HepG2 (cell line): Measurements from ENCODE around the gene STK40. TPM values are rescaled to one million over a fixed set of nuclear protein-coding genes. Genes with fewer than 3 reads are reported as not detected.
A peak's percentile ranks its signal among the peaks of the same experiment; 100 is the strongest.

Experiments used
- CHCHD3 ChIP-seq: sonication (generic); formaldehyde crosslinking; IDR thresholded peaks from 2 replicates; pipeline ENCODE4 v1.8.0; 2022; ENCODE audit warnings: mild to moderate bottlenecking, missing genetic modification reagents, moderate library complexity
- IRX3 ChIP-seq: sonication (generic); formaldehyde crosslinking; IDR thresholded peaks from 2 replicates; pipeline ENCODE4 v1.8.1; 2023; ENCODE audit warnings: mild to moderate bottlenecking, low read depth, missing genetic modification reagents, borderline replicate concordance
- RBFOX2 ChIP-seq: fragments of 200-400 bp; formaldehyde crosslinking; IDR thresholded peaks from 2 replicates; pipeline ENCODE4 v1.6.1; 2017; ENCODE audit warnings: low read depth, mild to moderate bottlenecking, low read length
- SAP130 ChIP-seq: IDR thresholded peaks from 2 replicates; pipeline ENCODE4 v1.6.1; 2016; ENCODE audit warnings: low read depth
- THAP8 ChIP-seq: sonication (generic); formaldehyde crosslinking; IDR thresholded peaks from 2 replicates; pipeline ENCODE4 v1.5.1; 2020; ENCODE audit warnings: missing genetic modification reagents, mild to moderate bottlenecking, borderline replicate concordance
- TOPORS ChIP-seq: sonication (generic); formaldehyde crosslinking; IDR thresholded peaks from 2 replicates; pipeline ENCODE4 v1.8.0; 2023; ENCODE audit warnings: mild to moderate bottlenecking, missing genetic modification reagents
- ZBTB33 ChIP-seq: sonication (generic); formaldehyde crosslinking; IDR thresholded peaks from 2 replicates; pipeline ENCODE4 v1.4.0; 2020; ENCODE audit warnings: missing genetic modification reagents
- ZBTB40 ChIP-seq, 2 experiments: fragments of 450-650 bp in 1 of 2; sonication (generic) in 1 of 2; formaldehyde crosslinking in 1 of 2; IDR thresholded peaks; 2 replicates each; pipeline versions ENCODE4 v1.6.1 to v1.8.0; 2016 to 2022; ENCODE audit warnings: antibody characterized with exemption in 1 of 2, mild to moderate bottlenecking in 1 of 2, missing genetic modification reagents in 1 of 2
- ZFP41 ChIP-seq: sonication (generic); formaldehyde crosslinking; IDR thresholded peaks from 2 replicates; pipeline ENCODE4 v1.4.0; 2020; ENCODE audit warnings: mild to moderate bottlenecking, missing genetic modification reagents, borderline replicate concordance
- ZNF530 ChIP-seq: sonication (generic); formaldehyde crosslinking; IDR thresholded peaks from 2 replicates; pipeline ENCODE4 v1.5.0; 2020; ENCODE audit warnings: low read depth, mild to moderate bottlenecking, missing genetic modification reagents
- polyA plus RNA-seq, 8 experiments: library from polyadenylated mRNA; depleted of rRNA in 3 of 8; stranded (reverse) in 7 of 8; unstranded in 1 of 8; fragments of >200 nt; fragmentation: Illumina TruSeq in 4 of 8; extraction: Trizol in 4 of 8; gene quantifications; 2 replicates each; pipeline versions ENCODE4 v1.2.1 to v1.2.3, GENCODE V29; 2011 to 2016; ENCODE audit warnings: low read depth in 4 of 8, missing spikeins in 1 of 8, mixed read lengths in 1 of 8; ENCODE audit not compliant: insufficient read depth in 1 of 8
- total RNA-seq, 5 experiments: library from RNA; depleted of rRNA; stranded (reverse); fragments of >200 nt; fragmentation: Illumina TruSeq; extraction: Trizol; gene quantifications; 2 replicates each; pipeline ENCODE4 v1.2.3, GENCODE V29; 2016; ENCODE audit warnings: low read depth in 1 of 5
- TF ChIP-seq, protein P1 (sequence below): conservative IDR thresholded peaks from 2 replicates; pipeline ENCODE4 v1.6.1; 2018; ENCODE audit warnings: missing genetic modification reagents

The STK40 gene
- total and polyA plus RNA-seq, 2 of the 13 experiments (the other 11 are each of a cell fraction or from before 2014, with no cell fraction given) = 33.8 to 35.1 TPM

DNA sequence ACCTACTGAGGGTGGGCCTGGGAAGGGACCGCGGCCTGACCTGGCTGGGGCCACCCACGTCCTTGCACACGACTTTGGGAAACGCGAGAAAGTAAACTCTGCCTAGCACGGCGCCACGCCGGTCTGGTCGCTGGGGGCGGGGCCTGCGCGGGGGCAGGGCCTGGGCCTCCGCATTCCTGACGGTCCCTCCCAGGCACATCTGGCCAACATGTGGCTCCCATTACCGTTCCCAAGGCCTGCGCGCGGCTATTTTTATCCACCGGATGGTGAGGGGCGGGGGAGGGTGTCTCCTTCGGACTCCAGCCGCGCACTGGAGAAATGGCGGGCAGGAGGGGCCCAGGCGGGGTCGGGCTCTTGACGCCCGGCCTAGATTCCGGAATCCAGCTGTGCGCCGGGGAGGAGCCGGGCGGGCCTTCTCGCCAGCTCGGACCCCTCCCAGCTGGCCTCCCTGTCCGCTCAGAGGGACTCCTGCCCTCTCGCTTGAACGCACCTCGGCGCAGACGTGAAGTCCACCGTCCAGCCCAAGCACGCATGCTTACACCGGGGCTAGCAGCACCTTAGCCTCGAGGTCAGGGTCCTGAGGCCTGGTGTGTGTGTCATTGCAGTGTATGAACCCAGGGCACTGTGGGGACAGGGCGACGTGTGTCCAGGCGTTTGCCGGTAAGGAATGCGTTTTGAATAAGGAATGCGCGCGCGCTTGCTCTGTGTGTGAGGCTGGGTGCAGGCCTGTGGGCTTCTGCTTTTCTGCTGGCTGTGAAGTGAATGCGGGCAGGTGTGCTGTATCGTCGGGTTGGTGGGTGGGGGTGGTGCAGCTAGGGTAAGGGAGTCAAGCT, 64.4 kb downstream of the STK40 start (continued):
- no peak for TF ChIP-seq ZFP41 (CRISPR knock-in tag)
- no peak for TF ChIP-seq CHCHD3 (CRISPR knock-in tag)
- TF ChIP-seq ZBTB33 (CRISPR knock-in tag) = peak; percentile 58
- TF ChIP-seq RBFOX2 = peak; percentile 44; the same call in 1 of the 2 replicates
- no peak for TF ChIP-seq IRX3
- no peak for TF ChIP-seq SAP130 (CRISPR knock-in tag)
- TF ChIP-seq THAP8 (CRISPR knock-in tag) = no peak
- TF ChIP-seq ZNF530 (CRISPR knock-in tag) = no peak
- TF ChIP-seq, protein P1, sequence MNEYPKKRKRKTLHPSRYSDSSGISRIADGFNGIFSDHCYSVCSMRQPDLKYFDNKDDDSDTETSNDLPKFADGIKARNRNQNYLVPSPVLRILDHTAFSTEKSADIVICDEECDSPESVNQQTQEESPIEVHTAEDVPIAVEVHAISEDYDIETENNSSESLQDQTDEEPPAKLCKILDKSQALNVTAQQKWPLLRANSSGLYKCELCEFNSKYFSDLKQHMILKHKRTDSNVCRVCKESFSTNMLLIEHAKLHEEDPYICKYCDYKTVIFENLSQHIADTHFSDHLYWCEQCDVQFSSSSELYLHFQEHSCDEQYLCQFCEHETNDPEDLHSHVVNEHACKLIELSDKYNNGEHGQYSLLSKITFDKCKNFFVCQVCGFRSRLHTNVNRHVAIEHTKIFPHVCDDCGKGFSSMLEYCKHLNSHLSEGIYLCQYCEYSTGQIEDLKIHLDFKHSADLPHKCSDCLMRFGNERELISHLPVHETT (CRISPR knock-in tag) = no peak
- no peak for TF ChIP-seq TOPORS (CRISPR knock-in tag)
- TF ChIP-seq ZBTB40 (IDR thresholded peaks at IDR 0.05) = no peak
- TF ChIP-seq ZBTB40 (CRISPR knock-in tag; IDR thresholded peaks at IDR 0.05) = no peak
- TF ChIP-seq, all 625 proteins: peak for 3
